Keratinocyte (primary cell): ENCODE results near the gene CPNE1. TPM values are rescaled to one million over a fixed set of nuclear protein-coding genes. Genes with fewer than 3 reads are reported as not detected.

ENCODE experiments used
- DNase-seq: peaks from one replicate; pipeline ENCODE4 v3.0.0-alpha.2; 2011; ENCODE audit warnings: low read depth, missing footprints, low spot score
- FAIRE-seq: peaks from 2 replicates; lab custom pipeline; 2011; peaks lifted over from hg19 to GRCh38; lab: Jason Lieb, UNC
- H2AFZ ChIP-seq: 2 replicates; pipeline ENCODE4 v1.6.0; 2012; ENCODE audit warnings: low read length, control low read depth, inconsistent platforms; ENCODE audit not compliant: control insufficient read depth
- H3K27ac ChIP-seq: 2 replicates; pipeline ENCODE4 v1.5.1; 2011; ENCODE audit warnings: low read length; ENCODE audit not compliant: control insufficient read depth, insufficient read depth
- H3K27me3 ChIP-seq: 3 replicates; pipeline ENCODE4 v1.6.0; 2011; ENCODE audit warnings: low read length; ENCODE audit not compliant: control insufficient read depth, insufficient read depth; ENCODE audit errors: extremely low read depth
- H3K36me3 ChIP-seq, 2 experiments: 2 replicates in 1 of 2; 3 replicates in 1 of 2; pipeline ENCODE4 v1.5.1; 2011; ENCODE audit warnings: low read length in 2 of 2, mild to moderate bottlenecking in 1 of 2; ENCODE audit not compliant: control insufficient read depth in 2 of 2, insufficient read depth in 2 of 2; ENCODE audit errors: extremely low read depth in 1 of 2
- H3K4me1 ChIP-seq: 3 replicates; pipeline ENCODE4 v1.5.1; 2011; ENCODE audit warnings: low read length; ENCODE audit not compliant: control insufficient read depth, insufficient read depth; ENCODE audit errors: extremely low read depth
- H3K4me2 ChIP-seq: 3 replicates; pipeline ENCODE4 v1.6.0; 2011; ENCODE audit warnings: low read depth, low read length; ENCODE audit not compliant: control insufficient read depth, insufficient read depth; ENCODE audit errors: extremely low read depth
- H3K4me3 ChIP-seq, 3 experiments: fragments of 200-600 bp in 1 of 3; sonication (generic) in 1 of 3; 2 replicates in 2 of 3; 3 replicates in 1 of 3; pipeline ENCODE4 v1.5.1; 2011 to 2016; ENCODE audit warnings: low read length in 3 of 3, mild to moderate bottlenecking in 3 of 3, control low read depth in 2 of 3, inconsistent platforms in 1 of 3, low read depth in 1 of 3, mixed read lengths in 1 of 3, mixed run types in 1 of 3, moderate library complexity in 1 of 3; ENCODE audit not compliant: control insufficient read depth in 2 of 3, insufficient read depth in 2 of 3; ENCODE audit errors: extremely low read depth in 1 of 3
- H3K79me2 ChIP-seq: 2 replicates; pipeline ENCODE4 v1.6.0; 2012; ENCODE audit warnings: low read length; ENCODE audit not compliant: control insufficient read depth, insufficient read depth
- H3K9ac ChIP-seq: 3 replicates; pipeline ENCODE4 v1.6.0; 2011; ENCODE audit warnings: low read length; ENCODE audit not compliant: control insufficient read depth, insufficient read depth; ENCODE audit errors: extremely low read depth
- H3K9me1 ChIP-seq: 3 replicates; pipeline ENCODE4 v1.6.0; 2011; ENCODE audit warnings: low read length; ENCODE audit not compliant: control insufficient read depth, insufficient read depth; ENCODE audit errors: extremely low read depth
- H3K9me3 ChIP-seq: 2 replicates; pipeline ENCODE4 v1.5.1; 2012; ENCODE audit warnings: low read depth, low read length; ENCODE audit not compliant: control insufficient read depth
- H4K20me1 ChIP-seq: 3 replicates; pipeline ENCODE4 v1.6.0; 2011; ENCODE audit warnings: low read length; ENCODE audit not compliant: control insufficient read depth, insufficient read depth; ENCODE audit errors: extremely low read depth
- CTCF ChIP-seq, 3 experiments: IDR thresholded peaks in 1 of 3; conservative IDR thresholded peaks in 1 of 3; optimal IDR thresholded peaks in 1 of 3; 2 replicates in 2 of 3; 3 replicates in 1 of 3; pipeline versions ENCODE3 to v1.5.1; 2011; ENCODE audit warnings: low read length in 3 of 3, mild to moderate bottlenecking in 3 of 3, moderate library complexity in 2 of 3, control low read depth in 1 of 3, inconsistent platforms in 1 of 3; ENCODE audit not compliant: insufficient read depth in 2 of 3; ENCODE audit errors: extremely low read depth in 1 of 3
- EZH2 ChIP-seq: IDR thresholded peaks from one replicate; pipeline ENCODE4 v1.6.1; 2012; ENCODE audit warnings: inconsistent platforms, mild to moderate bottlenecking, low read length, moderate library complexity
- dilution Hi-C: fragments of 300-500 bp; cut with MboI; formaldehyde crosslinking; loops from one replicate; pipeline ENCODE4 v1.7.0; 2020; ENCODE audit warnings: low sequenced_read_pairs; ENCODE audit not compliant: extremely low pct_ligation_motif_present
- polyA plus RNA-seq, 5 experiments: library from polyadenylated mRNA; depleted of rRNA in 3 of 5; stranded (reverse) in 3 of 5; stranded (forward) in 1 of 5; unstranded in 1 of 5; fragments of >200 nt; gene quantifications; 1 replicate in 1 of 5; 2 replicates in 3 of 5; 3 replicates in 1 of 5; pipeline versions ENCODE4 v1.2.1 to v1.2.3, GENCODE V29; 2011 to 2012; ENCODE audit warnings: missing spikeins in 2 of 5, low read depth in 1 of 5, low replicate concordance in 1 of 5

The CPNE1 gene
- polyA plus RNA-seq, 1 donor (not counting 4 experiments of a cell fraction or from before 2014, with no cell fraction given) = 111 TPM

GRCh38 chr20:35586751-35587425, 77.8 kb downstream of the CPNE1 start:
- Histone ChIP-seq H3K9me1 (no peaks in the 10 kb centered on the region), H3K4me1 (peaks cover 2% of the 10 kb centered on the region), H3K4me3 (no peak overlapping the region), H3K27me3 (no peaks in the 10 kb centered on the region), H3K9ac (no peak overlapping the region), H3K36me3 (no peaks in the 10 kb centered on the region), H4K20me1 (no peaks in the 10 kb centered on the region), H3K4me2 (no peak overlapping the region), H3K79me2 (no peaks in the 10 kb centered on the region), H3K9me3 (no peaks in the 10 kb centered on the region), H3K27ac (no peak overlapping the region), H2AFZ (no peak overlapping the region)
- no peak for FAIRE-seq
- DNase-seq = no peak
- dilution Hi-C loops = no loop called here
- TF ChIP-seq CTCF (optimal IDR thresholded peaks at IDR 0.05 in 1 of 3, IDR thresholded peaks at IDR 0.05 in 1 of 3, conservative IDR thresholded peaks at IDR 0.05 in 1 of 3; ENCODE audit: extremely low read depth in 1 of 3, insufficient read depth in 2 of 3, low read length in 3 of 3) (no peak), EZH2 (no peak)

- FAIRE-seq = no peak
- dilution Hi-C loops = no loop called here
- no peaks in the 10 kb centered on the region for H3K9me3 ChIP-seq
Measured at GRCh38 chr20:35583636-35584560, 80.8 kb downstream of the CPNE1 start.

More at GRCh38 chr20:35583636-35584560, 80.8 kb downstream of the CPNE1 start:
- DNase-seq = no peak
- TF ChIP-seq EZH2 = no peak
- no peak for TF ChIP-seq CTCF (optimal IDR thresholded peaks at IDR 0.05 in 1 of 3, IDR thresholded peaks at IDR 0.05 in 1 of 3, conservative IDR thresholded peaks at IDR 0.05 in 1 of 3; ENCODE audit: extremely low read depth in 1 of 3, insufficient read depth in 2 of 3, low read length in 3 of 3)
- Histone ChIP-seq H3K9me1 (no peaks in the 10 kb centered on the region), H4K20me1 (no peaks in the 10 kb centered on the region), H3K4me2 (no peak overlapping the region), H3K4me3 (no peak overlapping the region), H3K9ac (no peak overlapping the region), H3K36me3 (no peaks in the 10 kb centered on the region), H3K4me1 (peaks cover 2% of the 10 kb centered on the region), H3K27ac (no peak overlapping the region), H3K79me2 (no peaks in the 10 kb centered on the region), H2AFZ (no peak overlapping the region), H3K27me3 (no peaks in the 10 kb centered on the region)
